Amygdala (tissue), 56 donors: Measurements from ENCODE around the gene NRG3.

Experiments
- DNase-seq, 56 donors: peaks; one replicate each; lab custom pipeline; 2025; lab: John Stamatoyannopoulos, UW

Gene NRG3

DNA sequence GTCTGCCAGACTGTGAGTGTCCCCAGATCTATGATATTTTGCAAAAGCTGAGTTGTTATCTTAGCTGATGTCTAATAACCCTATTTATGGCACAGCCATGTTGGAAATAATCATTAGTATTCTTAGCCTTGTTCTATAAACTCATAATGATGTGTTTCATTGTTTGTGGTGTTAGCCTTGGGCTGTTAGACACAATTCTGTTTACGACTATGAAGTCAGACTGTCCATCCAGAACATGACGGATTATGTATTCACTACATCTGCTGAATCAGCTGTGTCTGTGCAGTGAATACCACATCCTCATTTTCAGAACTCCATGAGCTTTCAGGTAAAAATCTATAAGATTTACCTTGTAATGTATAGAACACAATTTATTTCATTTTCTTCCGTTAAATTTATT, 577.1 kb downstream of the NRG3 start:
- no peak for DNase-seq

DNA sequence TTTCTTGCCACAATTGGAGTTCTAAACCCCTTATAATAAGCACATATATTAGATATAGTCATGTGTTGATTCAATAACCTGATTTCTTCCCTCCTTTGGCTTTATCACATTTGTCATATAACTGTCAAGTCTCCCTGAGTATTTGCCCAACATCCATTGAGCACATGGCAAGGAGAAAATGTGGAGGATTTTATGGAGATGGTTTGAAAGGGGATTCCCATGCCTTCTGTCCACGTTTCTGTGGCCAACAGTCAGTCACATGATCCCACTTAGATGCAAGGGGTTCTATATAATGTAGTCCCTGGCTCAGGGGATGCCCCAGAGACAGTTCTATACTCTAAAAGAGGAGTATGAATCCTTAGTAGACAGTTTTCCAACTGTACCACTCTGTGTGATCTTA, 577.7 kb downstream of the NRG3 start:
- DNase-seq, result no peak

DNA sequence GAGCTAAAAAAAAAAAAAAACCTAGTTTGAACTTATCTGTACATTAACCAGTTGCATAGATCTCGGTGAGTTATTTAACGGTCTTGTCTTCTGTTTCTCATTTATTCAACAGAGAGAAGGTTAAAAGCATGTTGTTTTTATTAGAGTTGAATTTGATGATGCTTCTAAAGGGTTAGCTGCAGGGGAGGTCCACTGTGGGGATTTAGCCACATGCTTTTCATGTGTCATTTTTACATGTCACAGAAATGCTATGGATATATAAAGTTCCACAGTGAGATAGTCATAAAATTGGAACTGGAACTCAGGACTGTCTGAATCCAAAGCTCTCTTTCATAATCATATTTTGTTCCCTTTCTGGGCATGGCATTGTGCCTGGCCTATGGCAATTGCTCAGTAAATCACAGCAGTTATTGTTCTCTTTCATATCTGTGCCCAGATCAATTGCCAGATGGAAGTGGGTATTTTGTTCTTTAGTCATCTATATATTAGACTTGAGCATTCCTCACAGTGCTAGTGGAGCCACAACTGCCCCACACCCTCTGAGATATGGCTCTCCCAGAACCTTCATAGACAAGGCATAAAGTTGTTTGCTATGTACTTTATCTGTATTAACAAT, 578.8 kb downstream of the NRG3 start:
- no peak for DNase-seq

DNA sequence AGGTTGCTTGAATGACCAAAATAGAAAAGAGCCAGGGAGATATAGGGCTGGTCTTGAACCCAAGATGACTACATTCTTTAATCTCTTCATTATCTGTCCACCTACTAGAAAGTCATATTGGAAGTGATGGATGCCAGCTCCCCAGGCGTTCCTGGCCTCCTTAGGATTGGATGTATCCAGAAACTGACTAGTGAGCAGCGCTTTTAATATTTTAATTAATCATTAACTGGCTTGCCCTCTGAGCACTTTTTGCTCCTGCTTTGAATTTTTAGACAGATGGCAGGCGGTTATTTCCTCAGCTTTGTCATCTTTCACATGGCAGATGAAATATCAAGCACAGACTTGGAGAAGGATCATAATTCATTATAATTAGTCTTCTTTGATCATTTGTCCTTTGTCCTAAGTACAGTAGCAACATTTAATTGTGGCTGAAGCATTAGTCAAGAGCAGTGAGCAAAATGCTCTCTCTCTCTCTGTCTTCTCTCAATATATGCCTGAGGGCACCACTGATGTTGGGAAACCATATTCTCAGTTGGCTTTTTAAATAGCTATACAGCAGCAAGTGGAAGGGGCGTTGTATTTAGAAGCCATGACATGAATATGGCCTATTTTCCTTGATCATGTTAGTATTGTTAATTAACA, 588.0 kb downstream of the NRG3 start:
- no peak for DNase-seq

DNA sequence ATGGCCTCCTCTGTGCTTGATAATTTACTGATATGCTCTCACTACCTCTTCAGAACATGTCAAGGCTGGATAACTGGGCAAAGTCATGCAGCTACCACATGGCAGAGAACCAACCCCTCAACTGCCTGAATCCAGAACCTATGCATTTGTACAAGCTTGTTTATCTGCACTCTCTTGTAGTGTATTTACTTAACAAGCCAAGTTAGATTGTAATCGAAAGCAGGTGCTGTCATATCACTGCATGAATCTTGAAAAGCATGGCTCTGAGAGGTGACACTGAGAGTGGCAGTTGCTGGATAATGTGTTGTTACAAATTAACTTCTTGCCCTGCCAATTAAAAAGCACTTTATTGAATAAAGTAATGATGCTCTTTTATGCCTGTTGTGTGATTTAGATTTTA, 588.6 kb downstream of the NRG3 start:
- no peak for DNase-seq

DNA sequence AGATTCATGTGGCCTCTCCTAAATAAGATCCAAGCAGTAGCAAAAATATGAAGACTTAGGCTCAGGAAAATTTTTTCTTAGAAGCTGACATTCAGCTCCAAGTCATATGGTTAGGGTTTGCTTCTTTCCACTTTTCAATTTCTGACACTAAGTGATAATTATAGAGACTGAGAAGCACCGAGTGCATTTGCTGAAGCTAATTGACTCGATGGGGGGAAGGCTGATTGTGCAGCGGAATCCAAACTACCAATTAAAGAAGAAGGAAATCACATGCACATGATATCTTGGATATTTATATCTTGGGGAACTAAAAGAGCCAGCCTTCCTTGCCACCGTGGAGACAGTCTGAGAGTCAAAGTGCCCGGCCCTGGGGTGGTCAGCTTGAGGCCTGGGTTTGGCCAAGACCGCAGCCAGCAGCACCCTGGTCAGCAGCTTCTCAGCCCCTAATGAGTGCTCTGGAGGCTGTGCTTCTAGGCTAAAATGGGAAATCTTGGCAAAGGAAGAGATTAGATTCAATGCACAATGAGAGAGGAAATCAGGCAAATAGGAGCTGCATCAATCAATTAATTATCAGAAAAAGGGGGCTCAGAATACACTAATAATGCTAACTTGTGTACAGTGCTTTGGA, 589.3 kb downstream of the NRG3 start:
- DNase-seq, result peak in 1 of 56 donors; percentile 1

DNA sequence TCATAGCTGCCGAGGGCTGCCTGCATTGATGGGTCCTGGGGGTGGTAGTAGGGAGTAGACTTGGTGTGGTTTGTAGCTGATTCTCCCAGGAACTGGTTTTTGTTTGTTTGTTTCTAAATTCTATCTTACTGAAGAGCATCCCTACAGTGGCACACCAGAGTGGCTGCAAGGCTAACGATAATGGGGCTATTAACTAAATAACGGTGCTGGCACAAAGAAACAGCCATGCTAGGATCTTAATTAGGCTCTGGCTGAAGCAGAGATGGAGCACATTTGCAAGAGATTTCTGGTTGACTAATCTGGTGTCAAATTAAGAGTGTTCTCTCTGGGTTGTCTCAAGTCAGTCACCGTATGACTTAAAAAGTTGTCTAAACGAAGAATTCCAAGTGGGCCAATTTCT, 590.0 kb downstream of the NRG3 start:
- no peak for DNase-seq

DNA sequence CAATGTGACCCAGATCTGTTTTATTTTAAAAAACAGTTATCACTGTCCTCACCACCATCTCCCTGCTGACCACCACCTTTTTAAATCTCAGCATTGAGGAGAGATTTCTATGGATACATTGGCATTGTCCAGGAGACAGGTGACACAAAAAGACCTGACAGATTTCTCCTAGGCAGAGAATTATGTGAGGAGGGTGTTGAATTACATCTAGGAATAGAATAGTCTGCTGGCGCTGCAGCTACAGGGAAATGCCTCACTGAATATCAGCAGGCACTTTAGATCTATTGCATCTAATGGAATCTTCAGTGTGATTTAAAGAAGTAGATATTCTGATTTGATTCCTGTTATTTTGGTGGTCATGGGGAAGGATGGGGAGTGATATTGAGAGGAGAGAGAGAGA, 593.5 kb downstream of the NRG3 start:
- no peak for DNase-seq

DNA sequence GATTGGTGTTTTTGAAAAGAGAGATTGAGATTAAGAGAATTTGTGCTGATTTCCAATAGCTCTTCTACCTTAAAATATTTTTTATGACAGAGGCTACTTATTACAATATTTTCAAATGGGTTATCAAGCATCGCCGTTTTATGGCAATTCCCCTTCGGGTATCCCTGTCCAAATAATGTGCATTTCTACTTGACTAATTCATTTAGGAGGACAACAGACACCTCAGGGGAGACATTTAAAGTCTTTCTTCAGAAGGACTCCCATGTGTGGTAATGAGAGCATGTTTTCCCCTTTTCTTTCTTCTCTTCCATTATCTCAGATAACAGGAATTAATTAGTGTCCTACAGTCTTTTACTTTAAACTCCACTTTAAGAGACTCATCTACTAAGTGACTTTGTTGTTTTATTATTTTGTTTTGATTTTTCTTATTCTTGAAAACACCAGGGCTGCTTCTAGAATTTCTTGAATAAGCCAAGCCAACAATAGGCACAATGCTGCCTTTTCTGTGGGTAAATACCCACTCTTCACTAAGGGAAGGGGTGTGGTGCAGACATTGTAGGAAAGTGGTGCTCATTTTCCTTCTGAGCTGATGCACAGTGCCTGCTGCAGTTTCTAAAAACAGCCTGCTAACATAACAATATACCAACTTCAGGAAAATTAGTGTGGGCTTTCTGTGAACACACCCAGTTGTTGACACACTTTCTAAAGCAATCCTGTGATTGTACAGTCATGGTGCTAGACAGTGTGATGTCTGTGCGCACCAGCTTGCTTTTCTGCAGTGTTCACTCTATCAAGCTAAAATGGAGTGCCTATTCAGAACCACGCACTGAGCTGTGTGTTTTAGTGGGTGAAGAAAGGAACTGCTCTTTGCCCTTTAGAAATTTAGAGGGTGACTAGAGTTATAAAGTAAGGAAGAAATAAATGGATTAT, 597.7 kb downstream of the NRG3 start:
- peak in 5 of 56 donors; percentile 6 to 43 (median 30) for DNase-seq

DNA sequence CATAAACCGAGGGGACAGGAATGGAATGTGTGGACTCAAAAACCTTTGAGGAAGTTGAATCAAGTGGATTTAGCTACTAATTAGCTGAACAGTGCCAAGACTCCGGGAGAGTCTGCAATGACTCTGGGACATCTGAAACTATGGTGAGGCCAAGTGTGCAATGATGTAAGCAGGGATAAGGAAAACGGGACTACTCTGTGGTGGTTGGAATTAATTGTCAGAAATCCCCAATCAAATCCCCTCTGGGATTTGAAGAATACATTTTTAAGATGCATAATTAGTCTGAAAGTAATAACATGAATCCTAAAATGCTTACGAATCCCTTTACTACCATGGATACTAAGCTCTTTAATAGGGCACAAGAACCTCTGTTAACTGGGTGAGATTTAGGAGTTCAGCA, 602.8 kb downstream of the NRG3 start:
- no peak for DNase-seq

DNA sequence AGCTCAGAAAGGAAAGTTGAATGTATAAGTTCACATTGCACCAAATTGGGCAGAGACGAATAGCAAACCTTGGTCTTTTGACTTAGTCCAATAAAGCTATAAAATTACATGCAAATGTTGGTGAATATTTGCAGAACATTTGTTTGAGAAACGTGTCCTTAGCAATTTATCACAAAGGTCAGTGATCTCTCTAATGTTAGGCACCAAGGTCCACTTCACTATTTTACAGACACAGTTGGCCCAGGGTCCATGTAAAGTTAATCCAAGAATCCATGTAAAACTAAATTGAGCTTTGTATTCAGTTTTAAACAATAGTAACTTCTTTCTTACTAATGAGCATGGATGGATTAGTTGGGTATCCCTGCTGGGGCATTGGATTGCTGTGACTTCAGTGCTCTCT, 617.7 kb downstream of the NRG3 start:
- DNase-seq, result no peak

DNA sequence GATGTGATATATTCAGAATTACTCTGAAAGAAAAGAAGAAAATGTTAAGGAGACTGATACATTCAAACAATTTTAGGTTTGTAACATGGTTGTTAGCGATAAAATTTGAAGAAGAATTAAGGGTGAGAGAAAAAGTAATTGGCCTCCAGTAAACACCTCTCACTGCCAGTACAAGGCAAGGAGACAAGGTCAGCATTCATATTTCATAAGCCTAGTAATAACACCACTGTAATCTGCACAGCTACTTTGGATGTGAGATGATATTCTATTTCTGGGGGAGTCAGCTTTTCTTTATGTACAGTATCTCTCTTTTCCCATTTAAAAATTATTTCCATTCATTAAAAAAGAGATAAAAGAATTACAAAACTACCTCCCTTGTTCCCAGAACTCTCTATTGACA, 621.1 kb downstream of the NRG3 start:
- DNase-seq, result no peak

DNA sequence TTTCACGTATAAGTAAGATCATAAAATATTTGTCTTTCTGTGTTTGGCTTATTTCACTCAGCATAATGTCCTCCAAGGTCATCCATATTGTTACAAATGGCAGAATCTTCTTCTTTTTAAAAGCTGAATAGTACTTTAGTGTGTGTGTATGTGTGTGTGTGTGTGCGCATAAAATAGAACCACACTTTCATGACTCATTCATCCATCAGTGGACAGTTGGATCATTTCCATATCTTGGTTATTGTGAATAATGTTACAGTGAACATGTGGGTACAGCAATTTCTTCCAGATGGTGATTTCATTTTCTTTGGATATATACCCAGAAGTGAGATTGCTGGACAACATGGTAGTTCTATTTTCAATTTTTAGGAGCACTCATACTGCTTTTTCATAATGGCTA, 622.4 kb downstream of the NRG3 start:
- DNase-seq, result no peak

DNA sequence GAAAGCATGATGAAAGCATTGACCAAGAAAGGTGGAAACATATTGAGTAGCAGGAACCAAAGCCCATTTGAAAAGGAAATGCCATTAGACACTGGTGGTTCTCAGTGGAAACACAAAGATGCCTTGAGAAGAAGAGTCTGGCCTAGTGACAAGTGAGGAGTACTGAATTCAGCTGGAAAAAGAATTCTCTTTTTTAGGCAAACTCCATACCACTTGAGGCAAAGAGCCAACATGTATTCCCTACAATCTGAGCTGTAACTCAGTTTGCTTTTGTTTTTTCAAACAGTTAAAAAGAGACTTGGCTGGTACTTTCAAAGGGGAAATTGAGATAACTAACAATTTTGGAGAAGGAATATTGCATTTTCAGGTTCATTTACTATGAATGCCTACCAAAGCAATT, 624.0 kb downstream of the NRG3 start:
- no peak for DNase-seq

DNA sequence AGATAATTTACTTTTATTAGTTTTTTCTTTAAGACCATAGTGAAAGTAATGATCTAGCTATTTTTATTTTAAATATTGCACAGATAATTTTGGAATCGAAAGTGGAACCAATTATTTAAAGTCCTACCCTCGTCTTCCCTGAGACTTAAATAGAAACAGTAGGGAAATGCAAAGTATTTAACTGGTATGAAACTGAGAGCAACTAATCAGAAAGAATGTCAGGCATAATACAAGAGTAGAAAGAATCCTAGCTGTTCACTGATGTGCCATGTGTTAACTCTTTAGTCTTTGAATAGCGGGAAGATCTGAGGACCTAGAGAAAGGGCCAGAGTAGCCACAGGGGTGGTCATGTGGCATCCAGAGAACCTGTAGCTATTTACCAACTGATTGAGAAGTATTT, 630.0 kb downstream of the NRG3 start:
- DNase-seq, result no peak

DNA sequence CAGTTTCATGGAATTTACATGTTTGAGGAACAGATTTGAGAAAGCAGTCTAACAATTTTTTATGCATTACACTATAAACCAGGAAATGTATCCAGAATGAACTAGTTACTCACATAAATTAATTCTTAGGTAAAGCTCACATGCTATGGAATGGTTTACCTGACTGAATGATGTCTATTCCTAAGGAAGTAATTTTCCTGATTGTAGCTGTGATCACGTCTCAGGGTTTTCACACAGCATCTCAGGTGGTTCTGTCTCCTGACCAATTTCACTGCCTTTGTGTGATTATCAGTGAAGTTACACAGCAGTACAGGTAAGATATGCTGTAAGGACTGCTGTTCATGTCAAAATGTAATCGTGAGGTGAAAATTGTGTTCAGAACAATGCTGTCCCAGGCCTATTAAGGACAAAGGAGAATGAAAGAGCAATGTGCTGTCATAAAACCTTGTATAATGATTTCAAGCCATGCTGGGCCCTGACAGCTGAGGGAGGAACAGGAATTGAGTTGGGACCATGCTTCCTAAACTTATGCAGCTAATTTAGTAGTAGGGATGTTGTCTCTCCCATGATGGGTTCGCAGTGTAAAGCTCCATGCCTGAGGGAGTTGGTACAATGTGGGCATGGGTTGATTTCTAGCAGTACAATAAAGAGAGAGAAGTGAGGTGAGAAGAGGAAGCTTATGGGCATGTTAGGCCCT, 631.8 kb downstream of the NRG3 start:
- no peak for DNase-seq

DNA sequence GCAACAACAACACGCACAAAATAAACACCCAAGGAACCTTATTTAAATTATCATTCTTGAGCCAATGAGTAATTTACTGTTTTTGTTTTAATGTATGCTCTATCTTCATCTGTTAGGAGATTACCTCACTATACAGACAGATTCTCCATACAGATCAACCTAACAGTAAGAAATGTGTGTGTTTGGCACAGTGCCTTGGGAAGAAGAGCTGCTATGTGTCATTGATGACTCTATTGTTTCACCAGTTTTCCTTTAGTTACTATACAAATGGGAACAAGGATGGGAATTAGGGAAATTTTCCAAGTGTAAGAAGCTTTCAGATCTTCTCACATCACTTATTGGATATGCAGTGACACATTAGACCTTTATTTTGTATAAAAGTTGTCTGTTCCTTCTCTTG, 640.3 kb downstream of the NRG3 start:
- no peak for DNase-seq

DNA sequence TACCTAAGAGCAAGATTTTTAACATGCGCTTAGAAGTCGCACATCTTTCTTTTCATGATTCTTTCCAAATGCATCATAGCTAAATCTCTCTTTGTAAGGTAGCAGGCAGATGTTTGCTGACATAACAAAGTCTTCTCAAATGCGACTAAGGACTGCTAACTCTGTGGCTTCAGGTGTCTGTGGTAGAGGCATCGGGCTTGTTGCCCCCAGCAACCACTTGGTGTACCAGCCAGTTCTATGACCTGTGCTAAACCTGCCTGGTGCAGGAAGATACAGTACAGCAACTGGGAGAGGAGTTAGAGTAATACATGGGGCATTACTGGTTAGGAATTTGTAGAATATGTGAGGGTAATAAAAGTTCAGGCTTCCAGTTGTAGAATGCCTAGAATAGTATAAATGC, 654.1 kb downstream of the NRG3 start:
- DNase-seq, result no peak

DNA sequence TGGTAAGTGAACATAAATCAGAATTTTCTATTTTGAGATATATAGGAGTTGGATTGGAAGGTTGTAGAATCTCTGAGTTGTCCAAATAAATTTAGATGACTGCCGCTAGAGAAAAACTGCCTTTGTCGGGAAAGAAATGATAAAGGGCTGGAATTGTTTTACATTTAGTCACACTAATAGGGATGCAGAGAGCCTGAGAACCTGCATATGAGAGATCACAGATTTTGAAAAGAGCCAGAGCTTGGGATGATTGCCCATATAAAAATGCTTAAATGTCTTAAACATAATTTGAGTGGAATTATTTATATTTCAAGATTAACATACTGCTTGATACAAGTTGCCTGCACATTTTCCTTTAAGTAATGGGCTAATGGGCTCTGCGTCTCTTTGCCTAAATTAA, 660.5 kb downstream of the NRG3 start:
- no peak for DNase-seq

DNA sequence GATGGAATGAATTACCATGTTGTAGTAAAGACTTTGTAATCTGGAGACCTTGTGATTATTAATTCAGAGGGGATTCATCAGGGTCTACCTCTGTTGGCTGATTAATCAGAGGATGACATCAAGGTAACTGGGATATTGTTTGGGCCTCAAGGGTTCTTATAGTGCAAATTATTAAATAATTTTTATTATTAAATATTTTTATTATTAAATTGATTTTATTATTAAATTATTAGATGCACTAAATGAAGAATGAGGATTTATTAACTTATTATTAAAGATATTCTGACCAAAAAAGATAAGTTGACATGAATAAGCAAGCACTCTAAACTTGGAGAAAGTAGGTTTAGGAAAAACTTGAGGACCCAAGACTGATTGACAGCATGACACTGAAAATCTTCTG, 661.7 kb downstream of the NRG3 start:
- no peak for DNase-seq

DNA sequence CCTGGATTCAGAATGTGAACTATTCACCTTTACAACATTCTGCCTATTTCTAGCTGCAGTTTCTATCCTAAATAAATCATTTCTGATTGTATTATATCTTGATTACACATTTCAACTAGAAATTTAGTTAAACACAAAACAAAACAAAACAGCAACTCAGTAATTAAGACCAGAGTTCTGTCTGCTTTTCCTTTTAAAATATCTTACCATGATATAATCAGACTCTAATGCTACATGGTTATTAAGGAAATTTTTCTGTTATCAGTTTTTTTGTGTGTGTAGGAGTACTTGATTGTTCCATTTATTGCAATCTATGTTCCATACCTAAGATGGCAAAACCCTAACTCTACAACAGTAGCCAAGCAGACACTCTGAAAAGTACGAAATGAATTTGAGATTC, 663.3 kb downstream of the NRG3 start:
- no peak for DNase-seq
